ENCODE measurements around the gene TARBP1.
"Not testable (repeated sequence)": the region's sequence is repeated elsewhere in the genome, so short reads cannot be mapped to it uniquely, and the experiment has no call there.

The TARBP1 gene, protein sequence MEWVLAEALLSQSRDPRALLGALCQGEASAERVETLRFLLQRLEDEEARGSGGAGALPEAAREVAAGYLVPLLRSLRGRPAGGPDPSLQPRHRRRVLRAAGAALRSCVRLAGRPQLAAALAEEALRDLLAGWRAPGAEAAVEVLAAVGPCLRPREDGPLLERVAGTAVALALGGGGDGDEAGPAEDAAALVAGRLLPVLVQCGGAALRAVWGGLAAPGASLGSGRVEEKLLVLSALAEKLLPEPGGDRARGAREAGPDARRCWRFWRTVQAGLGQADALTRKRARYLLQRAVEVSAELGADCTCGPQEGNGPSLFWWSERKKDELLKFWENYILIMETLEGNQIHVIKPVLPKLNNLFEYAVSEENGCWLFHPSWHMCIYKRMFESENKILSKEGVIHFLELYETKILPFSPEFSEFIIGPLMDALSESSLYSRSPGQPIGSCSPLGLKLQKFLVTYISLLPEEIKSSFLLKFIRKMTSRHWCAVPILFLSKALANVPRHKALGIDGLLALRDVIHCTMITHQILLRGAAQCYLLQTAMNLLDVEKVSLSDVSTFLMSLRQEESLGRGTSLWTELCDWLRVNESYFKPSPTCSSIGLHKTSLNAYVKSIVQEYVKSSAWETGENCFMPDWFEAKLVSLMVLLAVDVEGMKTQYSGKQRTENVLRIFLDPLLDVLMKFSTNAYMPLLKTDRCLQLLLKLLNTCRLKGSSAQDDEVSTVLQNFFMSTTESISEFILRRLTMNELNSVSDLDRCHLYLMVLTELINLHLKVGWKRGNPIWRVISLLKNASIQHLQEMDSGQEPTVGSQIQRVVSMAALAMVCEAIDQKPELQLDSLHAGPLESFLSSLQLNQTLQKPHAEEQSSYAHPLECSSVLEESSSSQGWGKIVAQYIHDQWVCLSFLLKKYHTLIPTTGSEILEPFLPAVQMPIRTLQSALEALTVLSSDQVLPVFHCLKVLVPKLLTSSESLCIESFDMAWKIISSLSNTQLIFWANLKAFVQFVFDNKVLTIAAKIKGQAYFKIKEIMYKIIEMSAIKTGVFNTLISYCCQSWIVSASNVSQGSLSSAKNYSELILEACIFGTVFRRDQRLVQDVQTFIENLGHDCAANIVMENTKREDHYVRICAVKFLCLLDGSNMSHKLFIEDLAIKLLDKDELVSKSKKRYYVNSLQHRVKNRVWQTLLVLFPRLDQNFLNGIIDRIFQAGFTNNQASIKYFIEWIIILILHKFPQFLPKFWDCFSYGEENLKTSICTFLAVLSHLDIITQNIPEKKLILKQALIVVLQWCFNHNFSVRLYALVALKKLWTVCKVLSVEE (N-terminal part only)

DNA sequence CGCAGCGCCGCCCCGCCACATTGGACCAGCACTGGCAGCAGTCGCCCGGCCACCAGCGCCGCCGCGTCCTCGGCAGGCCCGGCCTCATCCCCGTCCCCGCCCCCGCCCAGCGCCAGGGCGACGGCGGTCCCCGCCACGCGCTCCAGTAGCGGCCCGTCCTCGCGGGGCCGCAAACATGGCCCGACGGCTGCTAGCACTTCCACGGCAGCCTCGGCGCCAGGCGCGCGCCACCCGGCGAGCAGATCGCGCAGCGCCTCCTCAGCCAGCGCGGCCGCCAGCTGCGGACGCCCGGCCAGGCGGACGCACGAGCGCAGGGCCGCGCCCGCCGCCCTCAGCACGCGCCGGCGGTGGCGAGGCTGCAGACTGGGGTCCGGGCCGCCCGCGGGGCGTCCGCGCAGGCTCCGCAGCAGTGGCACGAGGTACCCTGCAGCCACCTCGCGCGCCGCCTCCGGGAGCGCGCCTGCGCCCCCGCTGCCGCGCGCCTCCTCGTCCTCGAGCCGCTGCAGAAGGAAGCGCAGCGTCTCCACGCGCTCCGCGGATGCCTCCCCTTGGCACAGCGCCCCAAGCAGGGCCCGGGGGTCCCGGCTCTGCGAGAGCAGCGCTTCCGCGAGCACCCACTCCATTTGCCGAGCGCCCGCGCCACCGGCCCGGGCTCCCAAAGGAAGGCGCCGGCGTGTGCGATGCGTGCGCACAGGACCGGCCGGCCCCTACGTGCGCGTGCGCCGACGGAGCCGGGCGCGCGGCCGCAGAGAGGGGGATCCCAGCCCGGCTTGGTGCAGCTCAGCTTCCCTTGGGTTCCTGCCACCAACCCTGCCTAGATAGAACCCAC is at the start of gene TARBP1:
TSS of gene TARBP1 (minus strand) at position 699 of the 829 bp plus-strand sequence. CDS start at position 623, 76 bp downstream.
- FAIRE-seq, result no peak

DNA sequence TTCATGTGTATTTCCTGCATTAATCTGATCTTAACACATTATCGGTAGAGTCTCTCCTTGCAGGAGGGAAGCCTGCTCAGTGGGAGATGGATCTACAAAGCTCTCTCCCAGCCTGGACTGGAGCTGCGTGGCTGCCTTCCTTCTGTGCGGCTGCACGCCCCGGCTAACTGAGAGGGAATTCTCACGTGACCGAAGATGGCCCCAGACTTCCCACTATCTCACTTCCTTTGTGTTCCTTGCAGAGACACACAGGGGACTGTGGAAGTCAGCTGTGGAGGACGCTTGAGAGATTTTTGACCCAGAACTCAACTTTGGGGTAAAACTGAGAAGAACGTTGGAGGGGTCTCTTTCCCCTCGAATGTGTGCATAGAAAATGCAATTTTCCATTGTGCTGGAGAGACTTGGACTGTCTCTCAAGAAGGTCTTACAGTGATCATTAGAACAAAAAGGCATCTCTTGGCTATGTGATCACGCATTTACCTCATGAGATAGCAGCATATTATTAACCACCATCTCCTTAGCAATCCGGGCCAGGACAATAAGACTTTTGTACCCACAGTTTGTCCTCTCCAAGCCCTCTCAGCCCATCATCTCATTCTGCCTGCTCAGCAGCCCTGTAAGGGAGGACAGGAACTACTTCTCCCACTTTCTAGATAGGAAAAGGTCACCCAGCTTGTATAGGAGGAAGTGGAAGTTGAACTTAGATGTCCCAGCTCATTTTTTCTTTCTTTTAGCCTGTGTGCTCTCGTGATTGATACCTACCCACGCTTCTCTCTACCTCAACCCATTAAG is 49.3 kb upstream of the TARBP1 start:
- no peak for FAIRE-seq

DNA sequence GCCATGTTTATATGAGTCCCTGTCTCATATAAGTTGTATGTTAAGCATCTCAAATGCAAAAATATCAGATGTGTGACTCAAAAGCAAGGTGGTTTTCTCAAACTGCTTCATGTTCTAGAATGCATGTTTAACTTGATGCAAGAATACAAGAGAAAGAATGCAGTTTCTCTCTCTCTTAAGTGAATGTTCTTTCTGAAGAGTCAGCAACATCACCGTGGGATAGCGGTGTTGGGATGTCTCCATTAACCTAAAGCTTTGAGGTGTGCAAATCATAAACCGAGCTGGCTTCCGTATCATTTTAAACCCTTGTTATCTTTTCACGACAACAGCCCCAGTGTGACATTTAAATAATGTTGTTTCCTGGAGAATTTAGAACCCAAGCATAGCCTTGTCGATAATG is 48.4 kb upstream of the TARBP1 start:
- FAIRE-seq, result no peak

DNA sequence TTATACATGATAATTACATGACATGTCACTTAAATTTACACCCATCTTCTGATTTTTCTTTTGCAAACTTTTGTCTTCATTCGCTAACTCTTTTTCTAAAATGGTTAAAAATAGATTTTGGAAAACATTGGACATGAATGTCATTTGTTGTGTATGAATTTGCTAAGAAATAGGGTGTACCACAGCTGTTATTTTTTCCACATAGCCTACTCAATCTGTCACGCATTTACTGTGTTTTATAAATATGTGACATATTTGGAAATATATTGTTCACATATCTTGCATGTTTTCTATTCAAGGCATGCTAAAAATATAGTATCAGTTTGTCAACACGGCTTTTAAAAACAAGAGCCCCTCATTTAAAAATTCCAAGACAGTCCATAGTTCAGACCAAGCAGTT is 47.9 kb upstream of the TARBP1 start:
- FAIRE-seq, result no peak

DNA sequence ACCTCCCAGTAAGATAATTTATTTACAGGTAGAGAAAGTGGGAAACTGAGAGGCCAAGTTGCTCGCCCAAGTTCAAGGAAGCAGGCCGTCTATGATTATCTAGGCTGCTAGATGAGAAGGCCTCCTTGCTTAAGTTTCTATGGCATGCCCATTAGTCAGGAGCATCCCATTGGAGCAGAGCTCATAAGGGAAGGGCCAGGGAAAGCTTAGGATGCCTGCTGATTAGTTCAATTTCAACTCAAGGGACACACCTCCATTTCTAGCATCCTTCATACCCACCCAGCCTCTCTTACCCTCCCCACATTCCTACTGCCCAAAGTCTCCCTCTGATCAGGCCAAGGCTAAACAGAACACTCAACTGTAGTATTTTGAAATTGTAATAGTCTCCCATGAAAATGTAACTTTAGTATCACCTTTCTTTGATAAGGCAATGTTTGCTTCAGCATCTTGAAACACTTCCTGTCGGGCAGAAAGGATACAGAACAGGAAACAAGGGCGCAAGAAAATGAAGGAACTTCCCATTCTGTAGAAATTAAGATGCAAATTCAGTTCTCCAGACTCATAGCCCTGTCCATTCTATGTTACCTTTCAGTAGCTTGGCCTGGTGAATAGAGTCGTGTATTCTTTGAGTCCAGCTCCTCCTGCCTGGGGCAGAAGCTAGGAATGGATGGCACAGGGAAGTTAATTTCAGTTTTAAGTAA is 46.3 kb upstream of the TARBP1 start:
- no peak for FAIRE-seq

DNA sequence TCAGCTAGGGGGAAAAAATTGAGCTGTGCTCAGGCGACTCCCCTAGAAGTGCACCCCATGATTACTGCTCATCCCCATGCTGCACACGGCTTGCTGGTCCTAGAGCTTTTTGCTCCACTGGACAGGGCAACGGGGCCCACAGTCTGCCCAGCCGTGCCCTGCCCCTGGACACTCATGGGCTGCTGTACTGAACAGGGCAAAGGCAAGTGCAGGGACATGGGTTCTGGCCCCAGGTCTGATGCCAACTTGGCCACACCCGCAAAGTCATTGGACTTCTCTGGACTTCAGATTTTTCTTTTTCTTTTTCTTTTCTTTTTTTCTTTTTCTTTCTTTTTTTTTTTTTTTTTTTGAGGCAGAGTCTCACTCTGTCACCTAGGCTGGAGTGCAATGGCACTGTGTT is 42.9 kb upstream of the TARBP1 start:
- FAIRE-seq, result no peak

DNA sequence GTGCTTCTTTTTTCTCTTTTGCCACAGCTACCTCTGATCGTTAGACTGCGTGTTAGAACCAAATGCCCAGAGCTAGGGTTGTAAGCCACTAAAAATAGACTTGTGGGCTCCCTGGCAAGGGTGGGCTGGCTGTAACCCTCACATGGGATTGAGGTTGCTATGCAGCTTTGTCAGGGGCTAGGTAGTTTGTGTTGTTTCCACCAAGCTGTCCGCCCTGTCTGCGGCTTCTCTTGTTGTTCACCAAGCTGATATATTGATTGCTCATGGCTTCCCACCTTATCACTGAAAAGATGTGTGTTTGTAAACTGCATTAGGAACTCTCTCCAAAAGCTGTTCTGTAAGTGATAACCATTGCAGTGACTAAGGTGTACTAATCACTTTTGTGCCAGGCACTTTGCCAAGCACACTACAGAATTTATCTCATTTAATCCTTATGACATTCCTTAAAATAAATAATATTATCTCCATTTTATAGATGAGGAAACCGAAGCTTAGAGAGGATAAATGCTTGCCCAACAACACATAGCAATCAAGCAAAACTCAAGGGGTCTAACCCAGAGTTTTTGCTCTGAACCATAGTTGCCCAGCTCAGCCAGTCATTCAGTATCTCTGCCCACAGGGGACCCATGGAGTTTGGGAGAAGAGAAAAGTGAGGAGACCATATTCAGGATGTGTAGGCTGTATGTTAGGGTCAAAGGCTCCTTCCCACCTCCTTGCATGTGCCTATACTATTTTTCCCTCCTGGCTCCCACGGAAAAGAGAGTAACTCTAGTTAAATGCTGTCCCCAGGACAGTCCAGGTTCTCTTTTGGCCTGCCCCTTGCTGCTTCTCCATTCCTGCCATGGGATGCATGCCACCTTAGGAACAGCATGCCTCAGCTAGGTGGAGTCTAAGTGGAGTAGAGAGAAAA is 42.2 kb upstream of the TARBP1 start:
- no peak for FAIRE-seq

DNA sequence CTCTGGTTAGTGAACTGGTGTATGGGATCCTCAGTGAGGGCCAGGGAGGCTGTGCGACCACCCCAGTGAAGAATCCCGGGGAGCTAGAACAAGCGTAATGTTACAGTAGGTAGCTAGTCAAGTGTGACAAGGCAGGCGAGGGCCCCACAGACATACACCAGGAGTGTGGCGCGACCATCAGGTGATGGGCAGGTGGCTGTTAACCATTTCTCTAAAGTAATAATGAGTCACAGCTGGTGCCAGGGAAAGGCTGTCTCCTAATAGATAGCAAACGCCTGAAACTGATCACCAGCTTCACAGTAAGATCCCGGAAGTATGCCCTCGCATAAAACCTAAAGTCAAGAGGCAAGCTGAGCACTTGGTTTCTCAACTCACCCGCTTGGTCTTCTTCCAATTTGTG is 40.5 kb upstream of the TARBP1 start:
- FAIRE-seq, result no peak

DNA sequence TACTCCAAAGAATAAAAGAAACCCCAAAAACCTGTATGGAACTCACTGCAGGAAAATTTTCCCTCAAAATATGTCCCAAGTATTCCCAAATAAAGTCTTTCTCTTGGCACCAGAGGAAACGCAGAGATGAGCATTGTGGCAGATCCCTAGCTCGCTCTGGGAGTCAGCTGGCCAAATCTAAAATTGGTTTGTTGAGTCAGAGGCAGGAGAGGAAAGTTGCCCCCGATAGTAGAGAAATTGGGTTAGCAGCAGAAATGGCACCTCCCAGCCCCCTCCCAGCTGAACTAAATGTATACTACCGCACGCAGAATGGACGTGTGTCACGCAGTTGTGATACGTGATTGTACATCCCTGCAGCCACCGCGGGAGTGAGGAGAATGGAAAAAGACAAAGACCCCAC is 39.9 kb upstream of the TARBP1 start:
- no peak for FAIRE-seq

DNA sequence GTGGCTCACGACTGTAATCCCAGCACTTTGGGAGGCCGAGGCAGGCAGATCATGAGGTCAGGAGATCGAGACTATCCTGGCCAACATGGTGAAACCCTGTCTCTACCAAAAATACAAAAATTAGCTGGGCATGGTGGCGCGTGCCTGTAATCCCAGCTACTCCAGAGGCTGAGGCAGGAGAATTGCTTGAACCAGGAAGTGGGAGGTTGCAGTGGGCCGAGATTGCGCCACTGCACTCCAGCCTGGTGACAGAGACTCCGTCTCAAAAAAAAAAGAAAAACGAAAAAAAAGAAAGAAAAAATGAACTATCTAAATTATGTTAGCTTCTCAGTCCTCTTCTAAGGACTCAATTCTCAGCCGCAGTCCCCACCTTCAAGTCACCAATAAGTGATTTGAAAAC is 39.1 kb upstream of the TARBP1 start:
- not testable (repeated sequence) for FAIRE-seq

DNA sequence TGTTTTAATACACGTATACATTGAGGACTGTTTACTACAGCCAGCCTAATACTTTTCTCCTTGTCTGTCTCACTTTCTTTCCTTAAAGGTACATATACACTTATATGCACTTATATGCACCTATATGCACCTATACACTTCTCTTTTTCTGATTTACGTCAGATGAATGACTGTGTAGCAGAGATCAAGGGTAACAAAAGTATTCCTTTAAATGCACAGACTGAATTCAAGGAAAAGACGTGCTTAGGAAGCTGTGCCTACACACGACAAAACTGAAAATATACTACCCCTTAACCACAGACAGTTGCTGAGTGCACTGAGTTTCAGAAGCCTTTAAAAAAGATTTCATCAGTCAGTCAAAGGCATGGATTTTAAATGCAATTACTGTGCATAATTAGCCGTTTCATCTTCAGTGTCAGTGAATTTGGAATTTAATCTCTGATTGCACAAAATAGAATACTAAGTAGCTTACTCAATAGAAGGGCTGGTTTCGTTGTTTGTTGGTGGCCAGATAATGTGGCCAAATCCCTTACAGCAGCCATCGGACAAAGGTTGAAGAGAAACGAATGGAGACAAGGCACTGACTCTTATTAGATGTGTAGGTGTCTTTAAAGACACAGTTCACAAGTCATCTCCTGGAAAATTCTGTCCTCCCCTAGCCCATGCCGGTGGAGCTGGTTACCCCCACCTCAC is 38.3 kb upstream of the TARBP1 start:
- no peak for FAIRE-seq

DNA sequence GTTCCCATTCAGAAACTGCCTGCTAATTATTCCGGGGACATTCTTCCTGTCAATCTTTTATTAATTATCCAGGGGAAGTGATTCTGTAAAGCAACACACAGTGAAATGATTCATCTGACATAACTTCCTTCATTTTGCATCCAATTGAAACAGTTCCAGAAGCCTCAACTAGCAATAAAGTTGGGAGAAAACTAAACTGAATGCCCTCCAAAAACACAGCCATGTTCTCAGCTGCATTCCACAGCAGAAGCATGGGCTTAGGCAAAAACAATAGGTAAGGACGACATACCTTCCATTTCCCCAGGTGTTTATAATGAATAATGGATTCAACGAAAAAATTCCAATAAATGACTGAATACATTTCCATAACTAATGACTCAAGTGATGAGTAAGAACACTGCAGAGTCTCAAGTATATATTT is 36.9 kb upstream of the TARBP1 start:
- FAIRE-seq, result no peak

DNA sequence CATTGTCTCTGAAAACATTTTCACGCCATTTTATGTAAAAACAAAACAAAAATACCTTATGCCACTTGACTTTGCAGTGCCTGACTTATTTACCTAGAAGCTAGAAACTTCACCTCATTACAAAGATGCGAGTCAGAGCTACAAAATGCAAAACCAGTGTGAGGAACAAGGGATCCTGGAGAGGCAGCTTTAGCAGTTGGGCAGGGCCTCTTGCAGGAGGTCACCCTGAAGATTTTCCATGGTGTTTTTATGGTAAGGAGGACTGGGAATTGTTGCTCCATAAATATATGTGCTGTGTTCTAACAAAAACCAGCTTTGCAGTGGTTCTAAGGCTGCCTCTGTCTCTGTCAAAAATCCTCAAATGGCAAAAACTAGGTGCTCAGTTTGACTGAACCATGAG is 36.4 kb upstream of the TARBP1 start:
- no peak for FAIRE-seq

DNA sequence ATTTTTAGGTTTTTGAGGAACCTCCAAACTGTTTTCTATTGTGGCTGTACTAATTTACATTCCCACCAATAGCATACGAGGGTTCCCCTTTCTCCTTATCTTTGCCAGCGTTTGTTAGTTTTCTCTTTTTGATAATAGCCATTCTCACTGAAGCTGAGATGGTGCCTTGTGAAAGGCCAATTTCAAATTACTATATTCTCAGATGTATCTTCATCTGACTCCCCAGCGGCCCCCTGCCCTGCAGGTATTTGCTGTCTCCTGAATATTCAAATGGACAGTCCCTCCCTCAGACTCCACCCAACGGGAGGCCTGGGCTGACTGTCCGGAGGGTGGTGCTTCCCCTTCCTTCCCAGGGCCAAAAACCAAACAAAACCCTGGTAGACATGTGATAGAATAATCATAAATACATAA is 33.5 kb upstream of the TARBP1 start:
- FAIRE-seq, result no peak

DNA sequence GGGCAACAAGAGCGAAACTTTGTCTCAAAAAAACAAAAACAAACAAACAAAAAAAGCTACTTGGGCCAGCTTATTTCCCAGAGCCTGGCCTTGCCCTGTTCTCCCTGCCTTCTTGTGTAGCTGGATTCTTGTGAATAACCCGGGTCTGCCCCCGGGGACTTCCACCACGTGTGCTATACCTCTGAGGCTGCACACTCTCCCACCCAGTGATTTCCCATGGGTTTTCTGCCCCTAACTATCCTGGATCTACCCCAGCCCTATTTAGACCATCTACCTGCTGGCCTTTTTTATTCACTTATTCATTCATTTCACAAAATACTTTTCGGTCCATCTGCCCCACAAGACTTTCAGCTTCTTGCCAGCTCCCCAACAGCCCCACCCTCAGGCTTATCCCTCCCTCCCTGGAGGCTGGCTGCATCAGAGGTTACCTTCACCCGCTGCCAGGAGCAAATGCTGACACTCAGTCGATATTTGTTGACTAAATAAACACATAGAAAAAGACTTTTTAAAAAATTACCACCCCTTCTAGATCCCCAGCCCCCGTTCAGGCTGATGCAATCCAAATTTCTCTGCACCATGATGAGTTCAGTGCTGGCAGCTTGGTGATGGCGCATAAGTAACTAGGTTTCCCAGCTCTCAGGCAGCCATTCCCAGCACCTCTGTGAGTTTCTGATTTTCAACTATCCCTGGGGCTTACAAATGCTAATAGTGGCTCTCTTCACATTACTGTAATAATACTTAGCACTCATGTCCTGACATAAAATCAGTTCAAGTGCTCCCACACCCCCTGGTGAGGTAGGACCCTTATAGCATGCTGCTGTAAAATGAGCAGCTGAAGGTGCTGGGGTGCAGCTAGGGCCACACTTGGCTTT is 30.7 kb upstream of the TARBP1 start:
- no peak for FAIRE-seq

DNA sequence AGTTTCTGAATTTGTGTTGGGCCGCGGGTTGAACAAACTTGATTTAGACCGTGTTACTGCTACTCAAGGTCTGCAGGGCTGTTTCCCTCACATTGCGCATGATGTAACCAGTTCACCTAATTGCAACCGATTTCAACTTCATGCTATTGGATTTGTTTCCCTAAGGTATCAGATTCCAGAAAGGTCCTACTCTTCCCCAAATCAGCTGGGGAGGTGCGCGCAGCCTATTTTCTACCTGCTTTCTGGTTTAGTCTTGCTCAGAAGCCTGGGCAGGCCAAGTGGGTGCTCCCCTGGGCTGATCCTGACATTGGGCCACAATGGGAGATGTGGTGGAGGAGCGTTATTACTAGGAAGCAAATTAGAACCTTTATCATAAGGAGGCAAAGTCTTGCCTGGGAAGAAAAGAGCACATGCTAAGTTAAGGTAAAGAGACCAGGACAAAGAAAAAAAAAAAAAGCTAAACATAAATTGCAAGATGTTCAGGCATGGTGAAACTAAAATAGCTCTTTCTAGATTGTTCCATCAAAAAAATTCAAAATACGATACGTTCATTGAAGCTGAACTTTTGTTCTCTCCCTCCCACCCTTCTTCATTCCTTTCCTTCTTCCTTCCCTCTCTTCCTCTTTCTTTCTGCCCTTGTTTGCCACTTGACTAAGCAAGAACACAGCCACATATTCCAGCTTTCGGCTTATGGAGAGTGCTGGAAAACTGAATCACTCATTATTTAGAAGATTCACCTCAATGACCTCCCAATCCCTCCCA is 28.8 kb upstream of the TARBP1 start:
- FAIRE-seq, result no peak

DNA sequence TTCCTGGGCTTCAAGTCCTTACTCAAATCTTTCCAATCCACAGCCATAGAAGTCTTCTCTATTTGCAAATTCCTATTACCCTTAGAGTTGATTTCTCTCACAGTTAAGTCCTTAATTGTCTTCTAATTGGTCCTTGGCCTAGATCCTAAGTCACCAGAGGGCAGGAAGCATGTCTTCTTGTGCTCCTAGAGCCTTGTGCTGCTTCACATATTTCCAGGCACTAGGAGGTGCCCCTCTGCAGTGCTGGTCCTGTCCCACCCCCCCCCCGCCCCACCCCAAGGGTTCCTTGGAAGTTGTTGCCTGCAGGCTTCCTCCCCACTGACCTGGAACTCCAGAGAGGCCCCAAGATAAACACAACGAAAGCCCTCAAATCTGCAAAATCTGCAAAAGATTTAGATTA is 28.1 kb upstream of the TARBP1 start:
- FAIRE-seq, result no peak

All from colon (tissue), 2 donors.